Thoracic aorta (tissue), 2 donors: ENCODE data around the gene CMKLR1. TPM values are rescaled to one million over a fixed set of nuclear protein-coding genes. Genes with fewer than 3 reads are reported as not detected.

Experiments used
- ATAC-seq: fragments of 150-250 bp; one replicate; pipeline ENCODE4 v1.8.0; 2017; ENCODE audit warnings: low read depth; ENCODE audit not compliant: insufficient number of reproducible peaks, low FRiP score
- DNase-seq: peaks from one replicate; pipeline ENCODE4 v3.0.0-alpha.2; 2020; ENCODE audit warnings: low spot score
- H3K27ac ChIP-seq, 2 donors: fragments of 200-600 bp; sonication (generic); 1 replicate in 1 of 2; 2 replicates in 1 of 2; pipeline ENCODE4 v1.5.1; 2016; ENCODE audit warnings: mild to moderate bottlenecking in 2 of 2, moderate library complexity in 2 of 2
- H3K27me3 ChIP-seq: fragments of 200-600 bp; sonication (generic); replicated peaks from 2 replicates; pipeline ENCODE4 v1.6.0; 2016; ENCODE audit warnings: mild to moderate bottlenecking; ENCODE audit not compliant: insufficient read depth
- H3K36me3 ChIP-seq: fragments of 200-600 bp; sonication (generic); one replicate; pipeline ENCODE4 v1.5.1; 2016
- H3K4me1 ChIP-seq, 2 donors: fragments of 200-600 bp; sonication (generic); 1 replicate in 1 of 2; 2 replicates in 1 of 2; pipeline versions ENCODE4 v1.5.1 to v1.6.0; 2016; ENCODE audit warnings: low read depth in 2 of 2, mild to moderate bottlenecking in 1 of 2; ENCODE audit not compliant: control insufficient read depth in 1 of 2
- H3K4me3 ChIP-seq: fragments of 200-600 bp; sonication (generic); 2 replicates; pipeline ENCODE4 v1.5.1; 2016; ENCODE audit warnings: mild to moderate bottlenecking
- H3K9me3 ChIP-seq: fragments of 200-600 bp; sonication (generic); 2 replicates; pipeline ENCODE4 v1.5.1; 2016
- CTCF ChIP-seq: fragments of 200-600 bp; sonication (generic); IDR thresholded peaks from one replicate; pipeline ENCODE4 v1.5.1; 2019; ENCODE audit warnings: antibody characterized with exemption
- total RNA-seq, 2 donors: library from RNA; depleted of rRNA; stranded (reverse); fragments of >200 nt; gene quantifications; one replicate each; pipeline versions ENCODE4 v1.1.0 to v1.2.3, GENCODE V29; 2016

The CMKLR1 gene
- total RNA-seq, 2 donors from 2014 or later, result 56.6 to 73.8 TPM

DNA sequence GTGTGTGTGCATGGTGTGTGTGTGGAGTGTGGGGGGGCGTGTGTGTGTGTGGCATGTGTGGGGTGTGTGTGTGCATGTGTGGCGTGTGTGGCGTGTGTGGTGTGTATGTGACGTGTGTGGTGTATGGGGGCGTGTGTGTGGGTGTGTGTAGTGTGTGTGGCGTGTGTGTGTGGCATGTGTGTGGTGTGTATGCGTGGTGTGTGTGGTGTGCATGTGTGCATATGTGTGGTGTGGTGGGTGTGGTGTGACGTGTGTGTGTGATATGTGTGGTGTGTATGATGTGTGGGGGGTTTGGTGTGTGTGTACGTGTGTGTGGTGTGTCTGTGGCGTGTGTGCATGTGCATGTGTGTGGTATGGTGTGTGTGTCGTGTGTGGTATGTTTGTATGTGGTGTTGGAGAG lies 24.1 kb upstream of the CMKLR1 start:
- no peak for ATAC-seq

DNA sequence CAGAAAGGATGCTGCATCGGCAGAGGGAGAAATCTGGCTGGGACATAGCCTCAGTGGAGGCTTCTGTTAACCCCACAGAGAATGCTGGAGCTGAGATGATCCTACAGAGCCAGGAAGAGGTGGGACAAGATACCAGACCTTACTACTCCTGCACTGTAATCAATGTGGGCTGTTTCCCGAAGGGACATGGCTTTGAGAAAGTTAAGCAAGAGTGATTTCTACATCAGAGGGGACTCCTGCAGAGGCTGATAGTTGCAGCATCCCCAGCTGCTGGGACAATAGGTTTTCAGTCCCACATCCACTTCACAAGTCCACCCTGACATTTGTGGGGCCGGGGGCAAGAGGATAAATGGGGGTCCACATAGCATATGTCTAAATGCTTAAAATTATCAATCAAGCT lies 22.5 kb upstream of the CMKLR1 start:
- Histone ChIP-seq H3K36me3 (no peaks in the 10 kb centered on the region), H3K27ac (no peak overlapping the region), H3K9me3 (no peaks in the 10 kb centered on the region), H3K4me3 (no peak overlapping the region), H3K4me1 (no peaks in the 10 kb centered on the region), H3K27me3 (no peaks in the 10 kb centered on the region)
- ATAC-seq, result no peak
- TF ChIP-seq CTCF, result no peak
- DNase-seq, result no peak

More for the DNA sequence above, 24.1 kb upstream of the CMKLR1 start:
- H3K9me3 ChIP-seq, result no peaks in the 10 kb centered on the region
- no peak overlapping the region for H3K4me3 ChIP-seq
- H3K36me3 ChIP-seq, result no peaks in the 10 kb centered on the region
- no peaks in the 10 kb centered on the region for H3K27me3 ChIP-seq
- no peaks in the 10 kb centered on the region for H3K4me1 ChIP-seq
- H3K27ac ChIP-seq, result no peak overlapping the region
- no peak for TF ChIP-seq CTCF
- DNase-seq, result no peak

DNA sequence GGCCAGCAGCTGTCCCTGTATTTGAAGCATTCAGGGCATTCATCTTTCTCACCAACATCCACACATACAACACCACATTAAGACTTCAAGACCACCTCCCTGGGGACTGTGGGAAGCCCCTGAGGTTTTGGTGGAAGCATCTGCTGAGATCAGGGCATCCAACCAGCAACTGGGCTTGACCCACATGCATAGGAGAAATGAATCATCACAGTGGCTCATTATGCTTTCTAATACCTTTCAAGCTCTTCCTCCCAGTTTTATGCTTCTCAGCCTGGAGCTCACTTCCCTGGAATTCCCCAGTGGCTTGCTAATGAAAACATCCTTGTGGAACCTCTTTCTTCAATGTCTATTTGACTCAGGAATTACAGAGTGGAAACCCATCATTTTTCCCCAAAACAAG lies 21.4 kb upstream of the CMKLR1 start:
- no peaks in the 10 kb centered on the region for H3K4me1 ChIP-seq
- ATAC-seq (no peak), DNase-seq (no peak)
- no peaks in the 10 kb centered on the region for H3K27me3 ChIP-seq
- H3K36me3 ChIP-seq, result no peaks in the 10 kb centered on the region
- no peak overlapping the region for H3K27ac ChIP-seq
- H3K9me3 ChIP-seq, result no peaks in the 10 kb centered on the region
- TF ChIP-seq CTCF, result no peak
- no peak overlapping the region for H3K4me3 ChIP-seq

GRCh38 chr12:108360057-108360456 lies 20.9 kb upstream of the CMKLR1 start:
- Histone ChIP-seq H3K27me3 (no peaks in the 10 kb centered on the region), H3K27ac (no peak overlapping the region), H3K9me3 (no peaks in the 10 kb centered on the region), H3K4me1 (no peaks in the 10 kb centered on the region), H3K4me3 (no peak overlapping the region), H3K36me3 (no peaks in the 10 kb centered on the region)
- ATAC-seq, result no peak
- no peak for DNase-seq
- no peak for TF ChIP-seq CTCF

DNA sequence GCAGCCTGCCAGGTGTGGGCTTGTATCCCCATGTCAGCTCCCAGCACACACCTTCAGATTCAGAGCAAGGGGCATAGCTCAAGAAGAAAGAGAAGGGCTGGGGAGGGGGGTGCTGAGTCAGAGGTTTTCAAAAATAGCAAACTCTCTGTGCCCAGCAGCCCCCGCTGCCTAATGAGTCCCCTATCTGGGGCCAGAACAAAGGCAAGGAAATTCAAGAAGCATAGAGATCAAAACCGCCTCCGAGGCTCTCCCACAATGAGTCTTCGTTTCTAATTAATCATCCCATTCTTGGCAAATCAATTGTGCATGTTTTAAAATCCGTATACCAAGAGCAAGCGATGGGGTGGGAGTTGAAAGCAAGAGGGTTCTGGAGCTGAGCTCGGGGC lies 19.5 kb upstream of the CMKLR1 start:
- no peak for ATAC-seq
- Histone ChIP-seq H3K36me3 (no peaks in the 10 kb centered on the region), H3K27me3 (no peaks in the 10 kb centered on the region), H3K9me3 (no peaks in the 10 kb centered on the region), H3K4me1 (no peaks in the 10 kb centered on the region), H3K27ac (no peak overlapping the region), H3K4me3 (no peak overlapping the region)
- no peak for DNase-seq
- no peak for TF ChIP-seq CTCF
